K562 (cell line): ENCODE data around the gene APLF. TPM values are rescaled to one million over a fixed set of nuclear protein-coding genes. Genes with fewer than 3 reads are reported as not detected.

ENCODE experiments used
- ARID1B ChIP-seq: fragments of 450-650 bp; IDR thresholded peaks from 2 replicates; pipeline ENCODE4 v1.6.1; 2016; ENCODE audit warnings: antibody characterized with exemption, mild to moderate bottlenecking, inconsistent platforms
- ATF2 ChIP-seq: sonication (generic); formaldehyde crosslinking; IDR thresholded peaks from 2 replicates; pipeline ENCODE4 v1.8.1; 2022; ENCODE audit warnings: missing genetic modification reagents
- CEBPB ChIP-seq: fragments of 450-650 bp; IDR thresholded peaks from 2 replicates; pipeline ENCODE4 v1.6.1; 2016; ENCODE audit warnings: missing genetic modification characterization, missing compliant biosample characterization
- MBD2 ChIP-seq: sonication (generic); IDR thresholded peaks from 2 replicates; pipeline ENCODE4 v1.6.1; 2016; ENCODE audit warnings: low read depth, borderline replicate concordance
- NFE2L1 ChIP-seq: fragments of 450-650 bp; IDR thresholded peaks from 2 replicates; pipeline ENCODE4 v1.6.1; 2016; ENCODE audit warnings: missing genetic modification characterization, low read depth, mild to moderate bottlenecking, missing compliant biosample characterization, moderate library complexity, borderline replicate concordance
- NR2C1 ChIP-seq, 2 experiments: fragments of 450-650 bp; IDR thresholded peaks; 2 replicates each; pipeline ENCODE4 v1.6.1; 2017; ENCODE audit warnings: mild to moderate bottlenecking in 2 of 2, antibody characterized with exemption in 1 of 2, inconsistent platforms in 1 of 2, missing compliant biosample characterization in 1 of 2, missing genetic modification characterization in 1 of 2
- NUFIP1 ChIP-seq: fragments of 450-650 bp; IDR thresholded peaks from 2 replicates; pipeline ENCODE4 v1.6.1; 2018; ENCODE audit not compliant: partially characterized antibody
- PHF20 ChIP-seq: fragments of 450-650 bp; IDR thresholded peaks from 2 replicates; pipeline ENCODE4 v1.6.1; 2018; ENCODE audit not compliant: partially characterized antibody
- TARDBP ChIP-seq: fragments of 450-650 bp; IDR thresholded peaks from 2 replicates; pipeline ENCODE4 v1.6.1; 2016
- TBL1XR1 ChIP-seq, 2 experiments: IDR thresholded peaks; 2 replicates each; pipeline ENCODE4 v1.6.1; 2012; ENCODE audit warnings: improper control_type of control experiment in 2 of 2, low read length in 2 of 2, mild to moderate bottlenecking in 1 of 2
- ZBTB33 ChIP-seq: sonication (generic); formaldehyde crosslinking; IDR thresholded peaks from 2 replicates; pipeline ENCODE4 v1.8.1; 2023; ENCODE audit warnings: mild to moderate bottlenecking, missing genetic modification reagents
- polyA plus RNA-seq, 8 experiments: library from polyadenylated mRNA; depleted of rRNA in 4 of 8; stranded (reverse) in 5 of 8; unstranded in 3 of 8; fragments of >200 nt; fragmentation: Nextera tagmentation in 2 of 8; fragmentation: Illumina TruSeq in 1 of 8; extraction: Ambion mirVana in 2 of 8; extraction: Trizol in 1 of 8; gene quantifications; 2 replicates each; pipeline versions ENCODE4 v1.2.1 to v1.2.3, GENCODE V29; 2011 to 2014; ENCODE audit warnings: inconsistent platforms in 1 of 8, missing spikeins in 1 of 8
- total RNA-seq, 7 experiments: library from RNA; depleted of rRNA in 6 of 7; stranded (reverse); fragments of >200 nt in 6 of 7; fragmentation: Illumina TruSeq in 2 of 7; extraction: Trizol in 2 of 7; gene quantifications; 2 replicates each; pipeline versions ENCODE4 v1.2.1 to v1.2.3, GENCODE V29; 2011 to 2021; ENCODE audit warnings: low replicate concordance in 1 of 7
- TF ChIP-seq, protein P1 (sequence below): fragments of 450-650 bp; IDR thresholded peaks from 2 replicates; pipeline ENCODE4 v1.6.1; 2016; ENCODE audit warnings: antibody characterized with exemption

The APLF gene
- total and polyA plus RNA-seq, 9 of the 15 experiments (the other 6 are each of a cell fraction or from before 2014, with no cell fraction given): 0.07 to 1.1 (median 0.71) TPM

- TF ChIP-seq, protein P1, sequence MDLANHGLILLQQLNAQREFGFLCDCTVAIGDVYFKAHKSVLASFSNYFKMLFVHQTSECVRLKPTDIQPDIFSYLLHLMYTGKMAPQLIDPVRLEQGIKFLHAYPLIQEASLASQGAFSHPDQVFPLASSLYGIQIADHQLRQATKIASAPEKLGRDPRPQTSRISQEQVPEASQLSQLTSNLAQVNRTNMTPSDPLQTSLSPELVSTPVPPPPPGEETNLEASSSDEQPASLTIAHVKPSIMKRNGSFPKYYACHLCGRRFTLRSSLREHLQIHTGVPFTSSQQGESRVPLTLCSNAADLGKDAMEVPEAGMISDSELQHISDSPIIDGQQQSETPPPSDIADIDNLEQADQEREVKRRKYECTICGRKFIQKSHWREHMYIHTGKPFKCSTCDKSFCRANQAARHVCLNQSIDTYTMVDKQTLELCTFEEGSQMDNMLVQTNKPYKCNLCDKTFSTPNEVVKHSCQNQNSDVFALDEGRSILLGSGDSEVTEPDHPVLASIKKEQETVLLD: no peak
- TF ChIP-seq TBL1XR1 (IDR thresholded peaks at IDR 0.05; ENCODE audit: low read length in 2 of 2) (0 out of 4 replicates have a peak, but pooled peaks of 1 of the 2 experiments have one; percentile 25), TARDBP (no peak), NFE2L1 (tag) (no peak), ATF2 (no peak), PHF20 (no peak), ZBTB33 (CRISPR knock-in tag) (no peak), NR2C1 (IDR thresholded peaks at IDR 0.05) (peak; percentile 62; the same call in 1 of the 2 replicates), NR2C1 (tag; IDR thresholded peaks at IDR 0.05) (peak; percentile 79), MBD2 (peak; percentile 21; the same call in 1 of the 2 replicates), NUFIP1 (no peak), CEBPB (tag) (no peak), ARID1B (peak; percentile 78)
Measured at GRCh38 chr2:68423966-68424650, 43.3 kb upstream of the APLF start (continued).
